ENCODE data around the gene ZNF362. TPM values are rescaled to one million over a fixed set of nuclear protein-coding genes. Genes with fewer than 3 reads are reported as not detected.
A peak's percentile ranks its signal among the peaks of the same experiment; 100 is the strongest.

The ZNF362 gene
- total and polyA plus RNA-seq, 12 donors, result 7.8 to 37.3 (median 23.8) TPM

- intact Hi-C loops (cut with DNase I), result no loop called here
- WGBS, 4 donors, result 26 to 32% (median 28%) methylated on average over 2 of the region's 2 CpGs
- TF ChIP-seq POLR2A (IDR thresholded peaks at IDR 0.05) (no peak), CTCF (IDR thresholded peaks at IDR 0.05) (no peak)
- H3K4me1 ChIP-seq (replicated peaks in 1 of 2), result peaks cover 51 to 62% of the 10 kb centered on the region in 2 donors
- DNase-seq, result peak in 1 of 7 donors; percentile 16
- peaks cover 0 to 2% of the 10 kb centered on the region in 2 donors for H3K36me3 ChIP-seq (replicated peaks in 1 of 2)
- H3K27ac ChIP-seq, result peak overlapping the region; percentile 86 to 98 (median 96)
- H3K27me3 ChIP-seq, result no peaks in the 10 kb centered on the region
- H3K9me3 ChIP-seq (replicated peaks in 1 of 3), result no peaks in the 10 kb centered on the region
- peak overlapping the region in 3 of 4 donors; percentile 76 to 88 (median 81) for H3K4me3 ChIP-seq
Measured at GRCh38 chr1:33348194-33348593, 91.9 kb downstream of the ZNF362 start.

GRCh38 chr1:33348676-33349080, 92.4 kb downstream of the ZNF362 start:
- H3K27ac ChIP-seq, result peak overlapping the region; percentile 86 to 98 (median 96)
- no peaks in the 10 kb centered on the region for H3K9me3 ChIP-seq (replicated peaks in 1 of 3)
- H3K27me3 ChIP-seq, result no peaks in the 10 kb centered on the region
- TF ChIP-seq POLR2A (IDR thresholded peaks at IDR 0.05) (no peak), CTCF (IDR thresholded peaks at IDR 0.05) (no peak)
- 1 to 3% (median 2%) methylated on average over 11 of the region's 11 CpGs for WGBS, 4 donors
- DNase-seq, result peak in 3 of 7 donors; percentile 21 to 67 (median 53)
- peaks cover 49 to 57% of the 10 kb centered on the region in 2 donors for H3K4me1 ChIP-seq (replicated peaks in 1 of 2)
- intact Hi-C loops (cut with DNase I), result no loop called here
- H3K4me3 ChIP-seq, result peak overlapping the region; percentile 38 to 88 (median 78)
- H3K36me3 ChIP-seq (replicated peaks in 1 of 2), result peaks cover 0 to 7% of the 10 kb centered on the region in 2 donors

GRCh38 chr1:33349081-33349759, 92.9 kb downstream of the ZNF362 start:
- no peak for TF ChIP-seq CTCF (IDR thresholded peaks at IDR 0.05)
- peak; percentile 45 to 67 for TF ChIP-seq POLR2A (IDR thresholded peaks at IDR 0.05)
- H3K4me3 ChIP-seq, result peak overlapping the region; percentile 38 to 88 (median 78)
- intact Hi-C loops (cut with DNase I), result no loop called here
- H3K36me3 ChIP-seq (replicated peaks in 1 of 2), result peaks cover 0 to 12% of the 10 kb centered on the region in 2 donors
- WGBS, 4 donors, result 0 to 1% (median 0%) methylated on average over 6 to 78 of the region's 78 CpGs
- peak; percentile 49 to 68 (median 65) for DNase-seq
- H3K4me1 ChIP-seq (replicated peaks in 1 of 2), result peaks cover 43 to 52% of the 10 kb centered on the region in 2 donors
- H3K27ac ChIP-seq, result peak overlapping the region; percentile 86 to 98 (median 96)
- no peaks in the 10 kb centered on the region for H3K27me3 ChIP-seq
- H3K9me3 ChIP-seq (replicated peaks in 1 of 3), result no peaks in the 10 kb centered on the region

- Histone ChIP-seq H3K36me3 (replicated peaks in 1 of 2) (peaks cover 0 to 20% of the 10 kb centered on the region in 2 donors), H3K4me3 (peak overlapping the region in 2 of 4 donors; percentile 33 to 81), H3K9me3 (replicated peaks in 1 of 3) (no peaks in the 10 kb centered on the region), H3K4me1 (replicated peaks in 1 of 2) (peaks cover 36 to 44% of the 10 kb centered on the region in 2 donors), H3K27ac (peak overlapping the region in 4 of 5 donors; percentile 63 to 98 (median 96)), H3K27me3 (no peaks in the 10 kb centered on the region)
- peak; percentile 85 to 93 (median 87) for DNase-seq
- TF ChIP-seq CTCF (IDR thresholded peaks at IDR 0.05) (peak in 1 of 6 experiments; percentile 2), POLR2A (IDR thresholded peaks at IDR 0.05) (peak in 1 of 2 donors; percentile 18)
- 0 to 2% (median 1%) methylated on average over 15 to 104 of the region's 104 CpGs for WGBS, 4 donors
- intact Hi-C loops (cut with DNase I), result no loop called here
Measured at GRCh38 chr1:33349778-33350610, 93.7 kb downstream of the ZNF362 start.

All from adrenal gland (tissue), 12 donors.